Measurements from ENCODE around the gene COQ8A. TPM values are rescaled to one million over a fixed set of nuclear protein-coding genes. Genes with fewer than 3 reads are reported as not detected.
"Not testable (repeated sequence)": the region's sequence is repeated elsewhere in the genome, so short reads cannot be mapped to it uniquely, and the experiment has no call there.

The COQ8A gene
- total and polyA plus RNA-seq, 12 donors = 30.1 to 990 (median 405) TPM

GRCh38 chr1:226953175-226953800, 13.2 kb downstream of the COQ8A start:
- peak overlapping the region in 1 of 5 donors; percentile 22 for H3K27ac ChIP-seq
- 81 to 86% (median 83%) methylated on average over 10 to 11 of the region's 11 CpGs for WGBS, 4 donors
- no peak for TF ChIP-seq POLR2A (IDR thresholded peaks at IDR 0.05)
- no peak for TF ChIP-seq CTCF (IDR thresholded peaks at IDR 0.05)
- no peaks in the 10 kb centered on the region for H3K9me3 ChIP-seq (replicated peaks in 1 of 3)
- peak in 3 of 7 donors; percentile 7 to 42 (median 18) for DNase-seq
- H3K4me1 ChIP-seq (replicated peaks in 1 of 2) = peaks cover 12 to 37% of the 10 kb centered on the region in 2 donors
- no peak overlapping the region for H3K4me3 ChIP-seq
- intact Hi-C loops (cut with DNase I) = no loop called here
- H3K27me3 ChIP-seq = no peaks in the 10 kb centered on the region
- peaks cover 0 to 4% of the 10 kb centered on the region in 2 donors for H3K36me3 ChIP-seq (replicated peaks in 1 of 2)

GRCh38 chr1:226954337-226954736, 14.2 kb downstream of the COQ8A start:
- Histone ChIP-seq H3K27ac (peak overlapping the region in 2 of 5 donors; percentile 4 to 55), H3K9me3 (replicated peaks in 1 of 3) (no peaks in the 10 kb centered on the region), H3K27me3 (no peaks in the 10 kb centered on the region), H3K36me3 (replicated peaks in 1 of 2) (peaks cover 0 to 4% of the 10 kb centered on the region in 2 donors), H3K4me3 (no peak overlapping the region), H3K4me1 (replicated peaks in 1 of 2) (peaks cover 12 to 40% of the 10 kb centered on the region in 2 donors)
- DNase-seq = peak in 1 of 7 donors; percentile 47
- intact Hi-C loops (cut with DNase I) = no loop called here
- TF ChIP-seq CTCF (IDR thresholded peaks at IDR 0.05) (no peak), POLR2A (IDR thresholded peaks at IDR 0.05) (no peak)
- 84 to 92% (median 89%) methylated on average over 5 to 6 of the region's 6 CpGs for WGBS, 4 donors

- peak in 1 of 7 donors; percentile 40 for DNase-seq
- WGBS, 4 donors = 80 to 88% (median 84%) methylated on average over 3 to 4 of the region's 4 CpGs
- Histone ChIP-seq H3K4me1 (replicated peaks in 1 of 2) (peaks cover 12 to 43% of the 10 kb centered on the region in 2 donors), H3K9me3 (replicated peaks in 1 of 3) (no peaks in the 10 kb centered on the region), H3K36me3 (replicated peaks in 1 of 2) (no peaks in the 10 kb centered on the region), H3K27ac (peak overlapping the region in 2 of 5 donors; percentile 8 to 55), H3K4me3 (no peak overlapping the region), H3K27me3 (no peaks in the 10 kb centered on the region)
- no peak for TF ChIP-seq POLR2A (IDR thresholded peaks at IDR 0.05)
- no peak for TF ChIP-seq CTCF (IDR thresholded peaks at IDR 0.05)
- intact Hi-C loops (cut with DNase I) = no loop called here
Observed at GRCh38 chr1:226954777-226955176, 14.7 kb downstream of the COQ8A start.

- not testable (repeated sequence) for DNase-seq
Observed at GRCh38 chr1:226955857-226956256, 15.8 kb downstream of the COQ8A start.

More at GRCh38 chr1:226955857-226956256, 15.8 kb downstream of the COQ8A start:
- 82 to 100% (median 97%) methylated on average over 2 of the region's 2 CpGs for WGBS, 4 donors
- H3K27me3 ChIP-seq; H3K36me3 ChIP-seq (replicated peaks in 1 of 2); H3K9me3 ChIP-seq (replicated peaks in 1 of 3); intact Hi-C loops (cut with DNase I); H3K4me3 ChIP-seq; H3K27ac ChIP-seq: not testable (repeated sequence)
- H3K4me1 ChIP-seq (replicated peaks in 1 of 2) = peaks cover 12 to 34% of the 10 kb centered on the region in 2 donors

Data from adrenal gland (tissue), 12 donors.